ENCODE results near the gene LRRIQ4.

LRRIQ4 gene

DNA sequence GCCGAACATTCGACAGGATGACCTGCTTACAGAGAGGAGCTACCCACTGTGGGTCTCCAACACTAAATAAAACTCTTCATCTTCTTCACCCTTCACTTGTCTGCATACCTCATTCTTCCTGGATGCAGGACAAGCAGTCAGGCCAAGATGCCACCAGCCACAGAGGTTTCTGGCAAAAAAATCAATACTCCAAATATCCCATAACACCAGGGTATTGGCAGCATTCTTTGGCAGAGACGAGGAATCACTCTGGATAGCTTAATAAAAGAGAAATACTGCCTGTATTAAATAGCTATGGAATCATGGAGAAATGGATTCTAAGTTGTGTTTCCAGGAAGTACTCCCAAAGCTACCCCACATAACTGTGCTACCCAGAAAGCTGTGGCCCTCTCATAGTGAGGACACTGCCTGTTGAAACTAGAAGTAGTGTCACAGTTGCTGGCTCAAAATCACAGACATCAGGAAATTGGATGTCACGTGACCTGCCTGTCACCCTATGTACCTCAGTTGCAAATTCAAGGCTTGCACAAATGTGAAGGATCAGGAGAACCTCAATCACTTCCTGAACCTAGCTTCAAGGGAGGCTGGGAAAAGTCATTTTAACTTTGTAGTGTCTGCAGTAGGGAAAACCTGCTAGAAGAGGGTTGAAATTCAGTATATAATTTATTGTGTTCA is 68.0 kb downstream of the LRRIQ4 start:
- no peaks in the 10 kb centered on the region for H3K36me3 ChIP-seq (ENCODE audit: control insufficient read depth in 2 of 2, insufficient read depth in 2 of 2, low read length in 2 of 2)
- no peaks in the 10 kb centered on the region for H3K9me3 ChIP-seq (ENCODE audit: control insufficient read depth in 2 of 2, low read length in 2 of 2)
- no peak overlapping the region for H3K9ac ChIP-seq (ENCODE audit: low read length in 2 of 2)
- no peaks in the 10 kb centered on the region for H3K4me1 ChIP-seq (ENCODE audit: control insufficient read depth, insufficient read depth, low read length)
- no peak overlapping the region for H3K27ac ChIP-seq (ENCODE audit: low read length)
- no peaks in the 10 kb centered on the region for H3K27me3 ChIP-seq (ENCODE audit: control insufficient read depth in 1 of 2, insufficient read depth in 2 of 2, low read length in 2 of 2)
- H3K4me3 ChIP-seq (ENCODE audit: low read length in 2 of 2) = no peak overlapping the region

- Histone ChIP-seq H3K27me3 (ENCODE audit: control insufficient read depth in 1 of 2, insufficient read depth in 2 of 2, low read length in 2 of 2) (no peaks in the 10 kb centered on the region), H3K4me3 (ENCODE audit: low read length in 2 of 2) (no peak overlapping the region), H3K9ac (ENCODE audit: low read length in 2 of 2) (no peak overlapping the region), H3K36me3 (ENCODE audit: control insufficient read depth in 2 of 2, insufficient read depth in 2 of 2, low read length in 2 of 2) (no peaks in the 10 kb centered on the region), H3K27ac (ENCODE audit: low read length) (no peak overlapping the region), H3K4me1 (ENCODE audit: control insufficient read depth, insufficient read depth, low read length) (no peaks in the 10 kb centered on the region), H3K9me3 (ENCODE audit: control insufficient read depth in 2 of 2, low read length in 2 of 2) (no peaks in the 10 kb centered on the region)
Measured at GRCh38 chr3:169886671-169887070, 74.0 kb downstream of the LRRIQ4 start.
